Fibroblast of the aortic adventitia (primary cell): ENCODE measurements around the gene CTNNA2. TPM values are rescaled to one million over a fixed set of nuclear protein-coding genes. Genes with fewer than 3 reads are reported as not detected.

Experiments
- DNase-seq: peaks from one replicate; pipeline ENCODE4 v3.0.0-alpha.2; 2010; ENCODE audit warnings: low read depth
- H3K4me3 ChIP-seq: 2 replicates; pipeline ENCODE4 v1.5.1; 2011; ENCODE audit warnings: low read depth, mild to moderate bottlenecking, control low read depth, low read length, moderate library complexity
- CTCF ChIP-seq: IDR thresholded peaks from 2 replicates; pipeline ENCODE4 v1.5.1; 2011; ENCODE audit warnings: mild to moderate bottlenecking, low read length, control low read depth, inconsistent platforms; ENCODE audit not compliant: insufficient read depth
- total RNA-seq: library from RNA; depleted of rRNA; stranded (reverse); fragments of >200 nt; gene quantifications from 2 replicates; pipeline ENCODE4 v1.2.3, GENCODE V29; 2012; ENCODE audit warnings: low replicate concordance

Gene CTNNA2
- total RNA-seq, 1 donor, result 0.36 TPM

GRCh38 chr2:80068038-80068731, 555.3 kb downstream of the CTNNA2 start:
- DNase-seq, result no peak
- no peak for TF ChIP-seq CTCF
- H3K4me3 ChIP-seq, result no peak overlapping the region

GRCh38 chr2:80070587-80070986, 557.7 kb downstream of the CTNNA2 start:
- no peak for DNase-seq
- no peak overlapping the region for H3K4me3 ChIP-seq
- no peak for TF ChIP-seq CTCF

DNA sequence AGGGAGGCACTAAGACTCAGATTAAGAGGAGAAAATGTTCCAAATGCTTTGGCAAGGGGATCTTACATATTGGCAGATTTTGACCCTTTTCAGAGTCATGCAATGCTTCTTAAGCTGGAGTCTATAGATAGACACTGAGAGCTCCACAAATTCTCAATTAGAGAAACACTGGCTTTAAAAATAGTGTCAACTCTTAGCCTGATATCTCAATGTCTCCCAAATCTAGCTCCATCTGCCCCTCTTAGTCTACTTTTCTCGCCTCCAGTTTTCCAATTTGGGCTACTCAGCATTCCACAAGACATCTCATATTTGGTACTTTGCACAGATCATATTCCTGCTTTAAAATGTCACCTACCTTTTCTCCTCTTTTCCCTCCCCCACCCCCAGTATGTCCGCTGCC, 559.1 kb downstream of the CTNNA2 start:
- no peak for TF ChIP-seq CTCF
- DNase-seq, result no peak
- H3K4me3 ChIP-seq, result no peak overlapping the region

- H3K4me3 ChIP-seq, result no peak overlapping the region
- TF ChIP-seq CTCF, result peak; percentile 60
- peak; percentile 73 for DNase-seq
Measured at GRCh38 chr2:80073134-80073561, 560.3 kb downstream of the CTNNA2 start.

DNA sequence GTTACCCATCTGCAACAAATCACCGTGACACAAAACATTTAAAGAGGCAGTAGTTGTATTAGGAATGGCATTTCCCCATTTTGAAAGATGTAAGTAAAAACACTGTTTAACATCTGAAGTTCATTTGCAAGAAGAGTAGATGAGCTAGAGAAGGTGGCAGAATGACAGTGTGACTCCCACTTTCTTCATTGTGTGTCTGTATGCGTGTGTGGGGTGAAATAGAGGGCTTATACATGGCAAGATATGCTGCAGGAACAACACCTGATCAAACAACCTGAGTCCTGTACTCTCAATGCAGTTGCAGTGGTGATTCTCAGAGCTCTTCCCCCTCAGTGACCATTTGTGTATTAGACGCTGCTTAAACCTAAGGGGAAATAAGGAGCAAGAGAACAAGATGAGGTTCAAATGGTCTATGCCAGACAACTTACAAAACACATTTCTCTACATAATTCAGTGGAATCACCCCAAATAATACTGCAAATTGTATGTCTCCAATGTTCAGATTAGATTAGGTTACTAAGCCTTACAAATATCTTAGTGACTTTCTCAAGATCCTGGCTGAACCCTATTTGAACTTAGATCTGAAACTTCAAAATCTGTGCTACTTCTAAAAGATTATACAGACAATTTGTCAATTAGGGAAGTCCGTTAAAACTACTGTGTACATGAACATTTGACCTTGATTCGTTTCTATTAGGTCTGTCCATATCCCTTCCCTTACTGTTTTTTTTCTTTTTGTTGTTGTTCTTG, 561.6 kb downstream of the CTNNA2 start:
- peak; percentile 3 for DNase-seq
- no peak overlapping the region for H3K4me3 ChIP-seq
- no peak for TF ChIP-seq CTCF

DNA sequence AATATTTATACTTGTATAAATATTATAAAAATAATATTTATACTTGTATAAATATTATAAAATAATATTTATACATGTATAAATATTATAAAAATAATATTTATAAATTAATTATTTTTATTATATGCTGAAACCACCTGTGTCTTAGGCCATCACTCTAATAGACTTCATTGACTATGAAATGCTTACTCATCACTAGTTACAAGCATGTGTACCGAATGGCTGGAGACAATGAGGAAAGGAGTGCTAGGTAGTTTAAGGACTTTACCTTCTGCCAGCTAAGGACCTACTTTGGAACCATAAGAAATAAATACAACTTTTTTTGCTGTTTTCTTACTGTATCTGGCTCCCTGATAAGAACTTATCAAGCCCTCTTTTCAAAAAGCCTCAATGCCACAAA, 562.9 kb downstream of the CTNNA2 start:
- DNase-seq, result no peak
- no peak overlapping the region for H3K4me3 ChIP-seq
- TF ChIP-seq CTCF, result no peak
